NCI-H1436 treated with DMSO at 0.1 percent for 48 hours (cell line): Measurements from ENCODE around the gene ZNF670.
"Not testable (repeated sequence)": the region's sequence is repeated elsewhere in the genome, so short reads cannot be mapped to it uniquely, and the experiment has no call there.

Experiments used
- DNase-seq: peaks from one replicate; lab custom pipeline; 2025; lab: John Stamatoyannopoulos, UW

Gene ZNF670

DNA sequence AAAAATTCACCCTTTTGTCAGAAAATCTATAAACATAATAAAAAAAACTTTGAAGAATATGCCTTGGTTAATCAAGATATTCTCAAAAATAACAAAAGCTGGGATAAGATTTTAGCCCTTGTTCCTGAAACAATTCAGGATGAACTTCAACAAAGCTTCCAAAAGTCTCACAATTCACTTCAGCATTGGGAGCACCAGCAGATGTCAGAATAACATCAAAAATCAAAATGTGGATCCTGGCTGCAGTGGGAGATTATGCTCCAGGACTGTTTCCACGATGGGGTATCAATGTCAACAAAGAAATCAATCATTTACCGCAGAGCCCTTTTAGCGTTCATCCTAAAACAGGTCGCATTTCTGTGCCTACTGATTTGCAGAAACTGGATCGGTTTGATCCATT lies 35.2 kb downstream of the ZNF670 start:
- no peak for DNase-seq

DNA sequence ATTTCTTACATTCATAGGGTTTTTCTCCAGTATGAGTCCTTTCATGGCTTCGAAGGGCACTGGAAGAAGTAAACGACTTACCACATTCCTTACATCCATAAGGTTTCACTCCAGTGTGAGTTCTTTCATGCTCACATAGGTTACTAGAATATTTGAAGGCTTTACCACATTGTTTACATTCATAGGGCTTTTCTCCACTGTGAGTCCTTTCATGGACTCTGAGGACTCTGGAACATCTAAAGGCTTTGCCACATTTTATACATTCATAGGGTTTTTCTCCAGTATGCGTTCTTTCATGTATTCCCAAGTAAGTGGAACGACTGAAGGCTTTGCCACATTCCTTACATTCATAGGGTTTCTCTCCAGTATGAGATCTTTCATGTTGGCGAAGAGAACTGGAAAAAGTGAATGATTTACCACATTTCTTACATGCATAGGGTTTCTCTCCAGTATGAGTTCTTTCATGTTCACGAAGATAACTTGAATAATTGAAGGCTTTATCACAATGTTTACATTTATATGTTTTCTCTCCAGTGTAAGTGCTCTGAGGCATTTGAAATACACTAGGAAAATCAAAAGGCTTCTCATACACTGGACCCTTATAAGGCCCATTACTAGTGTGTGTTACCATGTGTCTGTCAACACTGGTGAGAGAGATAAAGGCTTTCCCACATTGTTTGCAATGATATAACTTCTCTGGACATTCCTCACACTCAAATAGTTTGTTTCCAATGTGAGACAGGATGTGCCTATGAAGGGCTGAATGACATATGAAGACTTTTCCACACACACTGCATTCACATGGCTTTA lies 40.9 kb downstream of the ZNF670 start:
- no peak for DNase-seq

DNA sequence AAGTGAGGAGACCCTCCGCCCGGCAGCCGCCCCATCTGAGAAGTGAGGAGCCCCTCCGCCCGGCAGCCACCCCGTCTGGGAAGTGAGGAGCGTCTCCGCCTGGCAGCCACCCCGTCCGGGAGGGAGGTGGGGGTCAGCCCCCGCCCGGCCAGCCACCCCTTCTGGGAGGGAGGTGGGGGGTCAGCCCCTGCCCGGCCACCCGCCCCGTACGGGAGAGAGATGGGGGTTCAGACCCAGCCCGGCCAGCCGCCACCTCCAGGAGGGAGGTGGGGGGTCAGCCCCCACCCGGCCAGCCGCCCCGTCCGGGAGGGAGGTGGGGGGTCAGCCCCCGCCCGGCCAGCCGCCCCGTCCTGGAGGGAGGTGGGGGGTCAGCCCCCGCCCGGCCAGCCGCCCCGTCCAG lies 46.3 kb downstream of the ZNF670 start:
- not testable (repeated sequence) for DNase-seq
